Measurements from ENCODE around the gene FLOT1.

DNA sequence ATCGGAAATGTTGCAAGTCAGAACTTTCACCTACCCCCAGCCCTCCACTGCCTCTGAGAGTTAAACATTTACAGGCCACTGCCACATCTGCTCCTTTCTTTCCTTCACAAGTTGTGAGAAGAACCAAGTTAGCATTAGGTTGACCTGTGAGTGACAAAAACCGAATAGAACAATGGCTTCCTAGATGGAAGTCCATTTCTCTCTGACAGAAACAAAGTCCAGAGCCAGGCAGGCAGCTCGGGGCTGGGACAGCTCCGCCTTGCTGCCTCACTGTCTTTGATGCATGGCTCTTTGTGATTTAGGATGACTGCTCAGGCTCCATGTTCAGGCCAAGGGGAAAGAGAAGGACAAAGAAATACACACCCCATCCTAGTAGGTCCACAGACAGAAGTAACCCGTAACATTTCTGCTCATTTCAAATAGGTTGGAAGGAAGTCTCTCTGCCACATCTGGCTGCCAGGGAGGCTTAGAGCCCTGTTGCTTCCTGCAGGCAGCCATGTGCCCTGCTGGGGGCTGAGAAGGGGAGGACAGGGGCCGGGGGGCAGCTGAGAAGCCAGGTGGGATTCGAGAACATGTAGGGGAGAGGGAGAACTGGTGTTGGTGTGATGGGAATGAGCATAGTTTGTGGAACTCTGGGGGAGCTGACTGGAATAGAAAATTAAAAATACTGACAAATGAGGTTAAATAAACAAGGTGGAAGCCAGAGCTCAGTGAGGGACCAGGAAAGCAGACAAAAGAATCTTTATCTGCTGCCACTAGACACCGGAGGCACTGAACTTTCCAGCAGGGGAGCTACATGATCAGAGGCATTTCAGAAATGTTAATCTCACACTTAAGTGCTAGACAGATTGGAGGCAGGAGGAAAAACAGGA lies 21.4 kb upstream of the FLOT1 start:
- TF ChIP-seq, protein P1, sequence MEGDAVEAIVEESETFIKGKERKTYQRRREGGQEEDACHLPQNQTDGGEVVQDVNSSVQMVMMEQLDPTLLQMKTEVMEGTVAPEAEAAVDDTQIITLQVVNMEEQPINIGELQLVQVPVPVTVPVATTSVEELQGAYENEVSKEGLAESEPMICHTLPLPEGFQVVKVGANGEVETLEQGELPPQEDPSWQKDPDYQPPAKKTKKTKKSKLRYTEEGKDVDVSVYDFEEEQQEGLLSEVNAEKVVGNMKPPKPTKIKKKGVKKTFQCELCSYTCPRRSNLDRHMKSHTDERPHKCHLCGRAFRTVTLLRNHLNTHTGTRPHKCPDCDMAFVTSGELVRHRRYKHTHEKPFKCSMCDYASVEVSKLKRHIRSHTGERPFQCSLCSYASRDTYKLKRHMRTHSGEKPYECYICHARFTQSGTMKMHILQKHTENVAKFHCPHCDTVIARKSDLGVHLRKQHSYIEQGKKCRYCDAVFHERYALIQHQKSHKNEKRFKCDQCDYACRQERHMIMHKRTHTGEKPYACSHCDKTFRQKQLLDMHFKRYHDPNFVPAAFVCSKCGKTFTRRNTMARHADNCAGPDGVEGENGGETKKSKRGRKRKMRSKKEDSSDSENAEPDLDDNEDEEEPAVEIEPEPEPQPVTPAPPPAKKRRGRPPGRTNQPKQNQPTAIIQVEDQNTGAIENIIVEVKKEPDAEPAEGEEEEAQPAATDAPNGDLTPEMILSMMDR (tag by site-specific recombination; IDR thresholded peaks at IDR 0.05): peak; percentile 58; the same call in 1 of the 2 replicates
- no peak for TF ChIP-seq SALL2 (tag by site-specific recombination; IDR thresholded peaks at IDR 0.05; ENCODE audit: borderline replicate concordance)
- TF ChIP-seq ZNF626 (tag by site-specific recombination; IDR thresholded peaks at IDR 0.05): no peak
- 0 out of 2 replicates have a peak, but pooled peaks have one; percentile 32 for TF ChIP-seq ZEB2 (tag by site-specific recombination; IDR thresholded peaks at IDR 0.05)
- TF ChIP-seq, protein P2, sequence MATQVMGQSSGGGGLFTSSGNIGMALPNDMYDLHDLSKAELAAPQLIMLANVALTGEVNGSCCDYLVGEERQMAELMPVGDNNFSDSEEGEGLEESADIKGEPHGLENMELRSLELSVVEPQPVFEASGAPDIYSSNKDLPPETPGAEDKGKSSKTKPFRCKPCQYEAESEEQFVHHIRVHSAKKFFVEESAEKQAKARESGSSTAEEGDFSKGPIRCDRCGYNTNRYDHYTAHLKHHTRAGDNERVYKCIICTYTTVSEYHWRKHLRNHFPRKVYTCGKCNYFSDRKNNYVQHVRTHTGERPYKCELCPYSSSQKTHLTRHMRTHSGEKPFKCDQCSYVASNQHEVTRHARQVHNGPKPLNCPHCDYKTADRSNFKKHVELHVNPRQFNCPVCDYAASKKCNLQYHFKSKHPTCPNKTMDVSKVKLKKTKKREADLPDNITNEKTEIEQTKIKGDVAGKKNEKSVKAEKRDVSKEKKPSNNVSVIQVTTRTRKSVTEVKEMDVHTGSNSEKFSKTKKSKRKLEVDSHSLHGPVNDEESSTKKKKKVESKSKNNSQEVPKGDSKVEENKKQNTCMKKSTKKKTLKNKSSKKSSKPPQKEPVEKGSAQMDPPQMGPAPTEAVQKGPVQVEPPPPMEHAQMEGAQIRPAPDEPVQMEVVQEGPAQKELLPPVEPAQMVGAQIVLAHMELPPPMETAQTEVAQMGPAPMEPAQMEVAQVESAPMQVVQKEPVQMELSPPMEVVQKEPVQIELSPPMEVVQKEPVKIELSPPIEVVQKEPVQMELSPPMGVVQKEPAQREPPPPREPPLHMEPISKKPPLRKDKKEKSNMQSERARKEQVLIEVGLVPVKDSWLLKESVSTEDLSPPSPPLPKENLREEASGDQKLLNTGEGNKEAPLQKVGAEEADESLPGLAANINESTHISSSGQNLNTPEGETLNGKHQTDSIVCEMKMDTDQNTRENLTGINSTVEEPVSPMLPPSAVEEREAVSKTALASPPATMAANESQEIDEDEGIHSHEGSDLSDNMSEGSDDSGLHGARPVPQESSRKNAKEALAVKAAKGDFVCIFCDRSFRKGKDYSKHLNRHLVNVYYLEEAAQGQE (tag by site-specific recombination; IDR thresholded peaks at IDR 0.05): peak; percentile 10; the same call in 1 of the 2 replicates
- TF ChIP-seq, protein P3, sequence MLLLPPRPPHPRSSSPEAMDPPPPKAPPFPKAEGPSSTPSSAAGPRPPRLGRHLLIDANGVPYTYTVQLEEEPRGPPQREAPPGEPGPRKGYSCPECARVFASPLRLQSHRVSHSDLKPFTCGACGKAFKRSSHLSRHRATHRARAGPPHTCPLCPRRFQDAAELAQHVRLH (tag by site-specific recombination; IDR thresholded peaks at IDR 0.05): no peak
- TF ChIP-seq, protein P4, sequence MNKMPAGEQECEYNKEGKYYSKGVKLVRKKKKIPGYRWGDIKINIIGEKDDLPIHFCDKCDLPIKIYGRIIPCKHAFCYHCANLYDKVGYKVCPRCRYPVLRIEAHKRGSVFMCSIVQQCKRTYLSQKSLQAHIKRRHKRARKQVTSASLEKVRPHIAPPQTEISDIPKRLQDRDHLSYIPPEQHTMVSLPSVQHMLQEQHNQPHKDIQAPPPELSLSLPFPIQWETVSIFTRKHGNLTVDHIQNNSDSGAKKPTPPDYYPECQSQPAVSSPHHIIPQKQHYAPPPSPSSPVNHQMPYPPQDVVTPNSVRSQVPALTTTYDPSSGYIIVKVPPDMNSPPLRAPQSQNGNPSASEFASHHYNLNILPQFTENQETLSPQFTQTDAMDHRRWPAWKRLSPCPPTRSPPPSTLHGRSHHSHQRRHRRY (tag by site-specific recombination; IDR thresholded peaks at IDR 0.05): no peak
- no peak for TF ChIP-seq ZNF777 (tag by site-specific recombination; IDR thresholded peaks at IDR 0.05; ENCODE audit: borderline replicate concordance)
- peak; percentile 96 for TF ChIP-seq ZIC2 (tag by site-specific recombination; IDR thresholded peaks at IDR 0.05)
- no peak for TF ChIP-seq ZNF776 (tag by site-specific recombination; IDR thresholded peaks at IDR 0.05; ENCODE audit: borderline replicate concordance)
- TF ChIP-seq ZNF350 (tag by site-specific recombination; IDR thresholded peaks at IDR 0.05): no peak
- TF ChIP-seq, protein P5, sequence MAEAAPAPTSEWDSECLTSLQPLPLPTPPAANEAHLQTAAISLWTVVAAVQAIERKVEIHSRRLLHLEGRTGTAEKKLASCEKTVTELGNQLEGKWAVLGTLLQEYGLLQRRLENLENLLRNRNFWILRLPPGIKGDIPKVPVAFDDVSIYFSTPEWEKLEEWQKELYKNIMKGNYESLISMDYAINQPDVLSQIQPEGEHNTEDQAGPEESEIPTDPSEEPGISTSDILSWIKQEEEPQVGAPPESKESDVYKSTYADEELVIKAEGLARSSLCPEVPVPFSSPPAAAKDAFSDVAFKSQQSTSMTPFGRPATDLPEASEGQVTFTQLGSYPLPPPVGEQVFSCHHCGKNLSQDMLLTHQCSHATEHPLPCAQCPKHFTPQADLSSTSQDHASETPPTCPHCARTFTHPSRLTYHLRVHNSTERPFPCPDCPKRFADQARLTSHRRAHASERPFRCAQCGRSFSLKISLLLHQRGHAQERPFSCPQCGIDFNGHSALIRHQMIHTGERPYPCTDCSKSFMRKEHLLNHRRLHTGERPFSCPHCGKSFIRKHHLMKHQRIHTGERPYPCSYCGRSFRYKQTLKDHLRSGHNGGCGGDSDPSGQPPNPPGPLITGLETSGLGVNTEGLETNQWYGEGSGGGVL (tag by site-specific recombination; IDR thresholded peaks at IDR 0.05): no peak
- no peak for TF ChIP-seq ZNF561 (tag by site-specific recombination; IDR thresholded peaks at IDR 0.05; ENCODE audit: borderline replicate concordance)
